Large intestine (tissue), 3 donors: ENCODE results near the gene NPTX1. TPM values are rescaled to one million over a fixed set of nuclear protein-coding genes. Genes with fewer than 3 reads are reported as not detected.

ENCODE experiments used
- DNase-seq, 2 donors: peaks; one replicate each; pipeline versions ENCODE4 v3.0.0 to v3.0.0-alpha.2; 2013
- H3K27ac ChIP-seq: one replicate; pipeline ENCODE4 v1.5.1; 2013; ENCODE audit warnings: low read length
- H3K27me3 ChIP-seq: 2 replicates; pipeline ENCODE4 v1.6.1; 2013; ENCODE audit warnings: low read length; ENCODE audit not compliant: control insufficient read depth, insufficient read depth
- H3K36me3 ChIP-seq: 2 replicates; pipeline ENCODE4 v1.6.1; 2013; ENCODE audit warnings: low read length; ENCODE audit not compliant: control insufficient read depth, insufficient read depth
- H3K4me1 ChIP-seq: one replicate; pipeline ENCODE4 v1.6.1; 2013; ENCODE audit warnings: low read length; ENCODE audit not compliant: control insufficient read depth, insufficient read depth
- H3K4me3 ChIP-seq: one replicate; pipeline ENCODE4 v1.5.1; 2013; ENCODE audit warnings: low read length
- H3K9me3 ChIP-seq: one replicate; pipeline ENCODE4 v1.6.1; 2013; ENCODE audit warnings: mild to moderate bottlenecking, low read depth, low read length, moderate library complexity; ENCODE audit not compliant: control insufficient read depth
- WGBS: methylation state at CpG from one replicate; pipeline ENCODE4 v1.1.5; 2013; ENCODE audit warnings: low lambda C conversion rate; ENCODE audit not compliant: insufficient coverage; 5-methylcytosine and 5-hydroxymethylcytosine counted together
- polyA plus RNA-seq: library from polyadenylated mRNA; unstranded; fragments of 120-200 nt; gene quantifications from one replicate; pipeline ENCODE4 v1.2.1, GENCODE V29; 2013

Gene NPTX1
- polyA plus RNA-seq, 1 donor = 1.3 TPM

- Histone ChIP-seq H3K27me3 (no peaks in the 10 kb centered on the region), H3K4me1 (no peaks in the 10 kb centered on the region), H3K27ac (no peak overlapping the region), H3K9me3 (peaks cover 2% of the 10 kb centered on the region), H3K36me3 (peaks cover 17% of the 10 kb centered on the region), H3K4me3 (no peak overlapping the region)
- DNase-seq = no peak
- 100% methylated on average over 1 of the region's 9 CpGs for WGBS
Observed at GRCh38 chr17:80425835-80426426, 50.5 kb downstream of the NPTX1 start.

GRCh38 chr17:80424878-80425765, 51.3 kb downstream of the NPTX1 start:
- no peak overlapping the region for H3K27ac ChIP-seq
- DNase-seq = no peak
- WGBS = no CpG with 5 or more reads among the region's 27 CpGs
- peaks cover 19% of the 10 kb centered on the region for H3K36me3 ChIP-seq
- no peaks in the 10 kb centered on the region for H3K27me3 ChIP-seq
- peaks cover 2% of the 10 kb centered on the region for H3K9me3 ChIP-seq
- no peaks in the 10 kb centered on the region for H3K4me1 ChIP-seq
- H3K4me3 ChIP-seq = no peak overlapping the region

GRCh38 chr17:80424261-80424660, 52.1 kb downstream of the NPTX1 start:
- Histone ChIP-seq H3K4me1 (no peaks in the 10 kb centered on the region), H3K4me3 (no peak overlapping the region), H3K27me3 (no peaks in the 10 kb centered on the region), H3K27ac (no peak overlapping the region), H3K9me3 (no peaks in the 10 kb centered on the region), H3K36me3 (peaks cover 17% of the 10 kb centered on the region)
- no CpG with 5 or more reads among the region's 8 CpGs for WGBS
- no peak for DNase-seq

- peaks cover 11% of the 10 kb centered on the region for H3K36me3 ChIP-seq
- no peaks in the 10 kb centered on the region for H3K27me3 ChIP-seq
- no peak for DNase-seq
- H3K27ac ChIP-seq = no peak overlapping the region
- H3K4me3 ChIP-seq = no peak overlapping the region
- H3K4me1 ChIP-seq = no peaks in the 10 kb centered on the region
- no CpG with 5 or more reads among the region's 13 CpGs for WGBS
- no peaks in the 10 kb centered on the region for H3K9me3 ChIP-seq
Observed at GRCh38 chr17:80423536-80424225, 52.7 kb downstream of the NPTX1 start.

GRCh38 chr17:80422981-80423380, 53.4 kb downstream of the NPTX1 start:
- Histone ChIP-seq H3K36me3 (peaks cover 13% of the 10 kb centered on the region), H3K4me1 (no peaks in the 10 kb centered on the region), H3K4me3 (no peak overlapping the region), H3K27ac (no peak overlapping the region), H3K9me3 (no peaks in the 10 kb centered on the region), H3K27me3 (no peaks in the 10 kb centered on the region)
- no CpG with 5 or more reads among the region's 20 CpGs for WGBS
- no peak for DNase-seq

GRCh38 chr17:80422276-80422675, 54.1 kb downstream of the NPTX1 start:
- no peak for DNase-seq
- peaks cover 20% of the 10 kb centered on the region for H3K36me3 ChIP-seq

GRCh38 chr17:80421381-80422090, 54.9 kb downstream of the NPTX1 start:
- Histone ChIP-seq H3K27ac (no peak overlapping the region), H3K36me3 (peaks cover 27% of the 10 kb centered on the region), H3K4me3 (no peak overlapping the region), H3K9me3 (no peaks in the 10 kb centered on the region), H3K4me1 (no peaks in the 10 kb centered on the region), H3K27me3 (no peaks in the 10 kb centered on the region)
- DNase-seq = no peak
- WGBS = no CpG with 5 or more reads among the region's 20 CpGs

More at GRCh38 chr17:80422276-80422675, 54.1 kb downstream of the NPTX1 start:
- H3K27ac ChIP-seq = no peak overlapping the region
- WGBS = no CpG with 5 or more reads among the region's 18 CpGs
- no peaks in the 10 kb centered on the region for H3K4me1 ChIP-seq
- H3K27me3 ChIP-seq = no peaks in the 10 kb centered on the region
- H3K9me3 ChIP-seq = no peaks in the 10 kb centered on the region
- no peak overlapping the region for H3K4me3 ChIP-seq

- peaks cover 8% of the 10 kb centered on the region for H3K4me1 ChIP-seq
- H3K27me3 ChIP-seq = no peaks in the 10 kb centered on the region
- H3K9me3 ChIP-seq = no peaks in the 10 kb centered on the region
- no peak for DNase-seq
- no peak overlapping the region for H3K27ac ChIP-seq
- WGBS = no CpG with 5 or more reads among the region's 11 CpGs
- H3K36me3 ChIP-seq = peaks cover 27% of the 10 kb centered on the region
- no peak overlapping the region for H3K4me3 ChIP-seq
Observed at GRCh38 chr17:80419255-80419654, 57.2 kb downstream of the NPTX1 start.

GRCh38 chr17:80418589-80418988, 57.8 kb downstream of the NPTX1 start:
- H3K36me3 ChIP-seq = peaks cover 27% of the 10 kb centered on the region
- no peaks in the 10 kb centered on the region for H3K9me3 ChIP-seq
- WGBS = 90% methylated on average over 2 of the region's 11 CpGs
- no peak for DNase-seq
- H3K4me3 ChIP-seq = no peak overlapping the region
- H3K27ac ChIP-seq = no peak overlapping the region
- peaks cover 11% of the 10 kb centered on the region for H3K4me1 ChIP-seq
- H3K27me3 ChIP-seq = no peaks in the 10 kb centered on the region
